Activated CD4-positive, alpha-beta memory T cell treated with anti-CD3 and anti-CD28 coated beads, Interleukin-2, amount 10 ng/mL, durations not matched to agents 7 days and 5 days (primary cell): ENCODE measurements around the gene WDFY1. TPM values are rescaled to one million over a fixed set of nuclear protein-coding genes. Genes with fewer than 3 reads are reported as not detected.
A peak's percentile ranks its signal among the peaks of the same experiment; 100 is the strongest.

Source experiments
- CTCF ChIA-PET: fragments of 350-600 bp; sonication (Branson Sonifier 250); formaldehyde crosslinking; loops from one replicate; lab custom pipeline; 2021; ENCODE audit warnings: antibody characterized with exemption, inconsistent platforms; lab: Charles Lee
- POLR2A ChIA-PET: fragments of 350-600 bp; sonication (Branson Sonifier 250); formaldehyde crosslinking; loops from one replicate; lab custom pipeline; 2021; ENCODE audit warnings: antibody characterized with exemption; lab: Charles Lee
- DNase-seq: peaks from one replicate; pipeline ENCODE4 v3.0.0-alpha.2; 2020
- H3K27ac Mint-ChIP-seq: one replicate; pipeline ENCODE4 v1.8.0; 2021; ENCODE audit warnings: mild to moderate bottlenecking, mixed read lengths
- H3K27me3 Mint-ChIP-seq: one replicate; pipeline ENCODE4 v1.8.0; 2021; ENCODE audit warnings: mixed read lengths
- H3K36me3 Mint-ChIP-seq: one replicate; pipeline ENCODE4 v1.8.0; 2021; ENCODE audit warnings: low read depth, mixed read lengths
- H3K4me1 Mint-ChIP-seq: one replicate; pipeline ENCODE4 v1.8.0; 2021; ENCODE audit warnings: mixed read lengths
- H3K4me3 Mint-ChIP-seq: one replicate; pipeline ENCODE4 v1.8.0; 2021; ENCODE audit warnings: mild to moderate bottlenecking, mixed read lengths
- H3K9me3 Mint-ChIP-seq: one replicate; pipeline ENCODE4 v1.8.0; 2021; ENCODE audit warnings: mixed read lengths
- total RNA-seq, 2 experiments: library from RNA; stranded (reverse); gene quantifications; one replicate each; pipeline ENCODE4 v1.2.3, GENCODE V29; 2021

Gene WDFY1
- total RNA-seq, 2 experiments from 2014 or later, result 66.2 to 70.9 TPM

DNA sequence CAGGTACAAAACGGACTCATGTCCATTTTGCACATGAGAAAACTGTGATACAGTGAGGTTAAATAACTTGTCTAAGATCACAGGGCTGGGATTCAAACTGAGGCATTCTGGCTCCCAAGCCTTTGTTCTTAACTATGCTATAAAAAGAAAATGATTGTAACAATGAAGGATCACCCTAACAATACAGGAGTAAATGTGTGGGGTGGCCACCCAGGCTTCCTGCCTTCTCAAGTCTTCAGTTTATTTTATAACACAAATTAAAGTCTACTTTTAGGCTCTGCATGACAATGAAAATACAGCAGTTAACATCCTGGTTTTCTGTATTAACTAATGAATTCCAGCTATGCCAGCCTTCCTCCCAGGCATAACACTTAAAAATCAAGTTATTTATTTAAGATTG is 7.6 kb downstream of the WDFY1 start:
- H3K27me3 Mint-ChIP-seq, result no peaks in the 10 kb centered on the region
- H3K4me1 Mint-ChIP-seq, result peaks cover 77% of the 10 kb centered on the region
- H3K4me3 Mint-ChIP-seq, result no peak overlapping the region
- H3K36me3 Mint-ChIP-seq, result peaks cover 46% of the 10 kb centered on the region
- H3K27ac Mint-ChIP-seq, result no peak overlapping the region
- peaks cover 7% of the 10 kb centered on the region for H3K9me3 Mint-ChIP-seq
- CTCF ChIA-PET, result interaction anchor here (2.0 kb wide), 1 partner anchor 33 kb away, joined by 12 read pairs; no protein-coding TSS in a partner anchor
- POLR2A ChIA-PET, result interaction anchor here (1.2 to 2.7 kb wide), 2 partner anchors 12 to 100 kb away, joined by 4 to 6 read pairs; partner anchors contain the start of gene AP1S3
- no peak for DNase-seq

- ChIA-PET CTCF (no interaction called here), POLR2A (interaction anchor here (1.7 to 2.7 kb wide), 3 partner anchors 8 to 99 kb away, joined by 4 to 14 read pairs (median 6); partner anchors contain the start of genes AP1S3 and WDFY1)
- no peak for DNase-seq
- peaks cover 7% of the 10 kb centered on the region for H3K9me3 Mint-ChIP-seq
- H3K27ac Mint-ChIP-seq, result peak overlapping the region; percentile 62
- peak overlapping the region; percentile 7 for H3K4me3 Mint-ChIP-seq
- peaks cover 45% of the 10 kb centered on the region for H3K36me3 Mint-ChIP-seq
- H3K27me3 Mint-ChIP-seq, result no peaks in the 10 kb centered on the region
- peaks cover 77% of the 10 kb centered on the region for H3K4me1 Mint-ChIP-seq
These were observed 8.2 kb downstream of the WDFY1 start for GRCh38 chr2:223936862-223937326.

DNA sequence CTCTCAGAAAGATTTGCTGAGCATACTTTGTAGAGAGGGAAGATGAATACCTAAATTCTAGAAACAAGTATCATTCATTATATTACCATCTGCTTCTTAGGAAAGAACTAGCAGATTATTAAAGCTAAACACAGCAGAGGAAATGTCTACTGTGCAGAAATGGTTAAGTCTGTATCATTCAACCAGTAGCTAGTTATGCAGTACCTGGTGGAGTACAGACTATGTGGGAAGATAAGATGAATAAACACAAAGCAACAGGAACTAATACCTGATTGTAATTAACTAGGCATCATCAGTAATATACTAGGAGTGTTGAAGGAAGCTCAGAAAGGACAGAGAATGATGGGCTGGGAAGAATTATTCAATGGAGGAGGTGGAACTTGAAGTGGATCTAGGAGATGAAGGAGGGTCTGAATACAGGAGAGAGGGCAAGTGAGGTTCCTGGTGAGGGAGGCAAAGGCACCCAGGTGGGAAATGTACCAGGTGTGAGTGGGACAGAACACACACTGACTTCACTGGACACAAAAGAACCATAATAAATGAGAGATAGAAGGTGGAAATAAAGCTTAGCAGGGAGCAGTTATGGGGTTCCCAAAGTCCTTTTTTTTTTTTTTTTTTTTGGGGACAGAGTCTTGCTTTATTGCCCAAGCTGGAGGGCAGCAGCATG is 9.5 kb downstream of the WDFY1 start:
- no peak for DNase-seq
- Mint-ChIP-seq H3K27ac (peak overlapping the region; percentile 2), H3K4me1 (peaks cover 75% of the 10 kb centered on the region), H3K36me3 (peaks cover 37% of the 10 kb centered on the region), H3K4me3 (no peak overlapping the region), H3K9me3 (peaks cover 5% of the 10 kb centered on the region), H3K27me3 (no peaks in the 10 kb centered on the region)
- ChIA-PET POLR2A (interaction anchor here (0.7 to 2.7 kb wide), 5 partner anchors 9 to 1882 kb away, joined by 3 to 14 read pairs (median 4); partner anchors contain the start of genes AP1S3, MRPL44 and WDFY1), CTCF (interaction anchor here (0.6 to 1.1 kb wide), 4 partner anchors 10 to 72 kb away, joined by 3 read pairs; no protein-coding TSS in a partner anchor)

- Mint-ChIP-seq H3K27me3 (no peaks in the 10 kb centered on the region), H3K36me3 (peaks cover 32% of the 10 kb centered on the region), H3K4me3 (no peak overlapping the region), H3K27ac (no peak overlapping the region), H3K4me1 (peaks cover 81% of the 10 kb centered on the region), H3K9me3 (peaks cover 5% of the 10 kb centered on the region)
- DNase-seq, result no peak
- ChIA-PET POLR2A (interaction anchor here (1.7 to 2.7 kb wide), 3 partner anchors 10 to 97 kb away, joined by 4 to 14 read pairs (median 6); partner anchors contain the start of genes AP1S3 and WDFY1), CTCF (interaction anchor here (1.0 to 1.1 kb wide), 2 partner anchors 32 to 35 kb away, joined by 3 read pairs; no protein-coding TSS in a partner anchor)
These were observed 10.3 kb downstream of the WDFY1 start for GRCh38 chr2:223934870-223935269.

DNA sequence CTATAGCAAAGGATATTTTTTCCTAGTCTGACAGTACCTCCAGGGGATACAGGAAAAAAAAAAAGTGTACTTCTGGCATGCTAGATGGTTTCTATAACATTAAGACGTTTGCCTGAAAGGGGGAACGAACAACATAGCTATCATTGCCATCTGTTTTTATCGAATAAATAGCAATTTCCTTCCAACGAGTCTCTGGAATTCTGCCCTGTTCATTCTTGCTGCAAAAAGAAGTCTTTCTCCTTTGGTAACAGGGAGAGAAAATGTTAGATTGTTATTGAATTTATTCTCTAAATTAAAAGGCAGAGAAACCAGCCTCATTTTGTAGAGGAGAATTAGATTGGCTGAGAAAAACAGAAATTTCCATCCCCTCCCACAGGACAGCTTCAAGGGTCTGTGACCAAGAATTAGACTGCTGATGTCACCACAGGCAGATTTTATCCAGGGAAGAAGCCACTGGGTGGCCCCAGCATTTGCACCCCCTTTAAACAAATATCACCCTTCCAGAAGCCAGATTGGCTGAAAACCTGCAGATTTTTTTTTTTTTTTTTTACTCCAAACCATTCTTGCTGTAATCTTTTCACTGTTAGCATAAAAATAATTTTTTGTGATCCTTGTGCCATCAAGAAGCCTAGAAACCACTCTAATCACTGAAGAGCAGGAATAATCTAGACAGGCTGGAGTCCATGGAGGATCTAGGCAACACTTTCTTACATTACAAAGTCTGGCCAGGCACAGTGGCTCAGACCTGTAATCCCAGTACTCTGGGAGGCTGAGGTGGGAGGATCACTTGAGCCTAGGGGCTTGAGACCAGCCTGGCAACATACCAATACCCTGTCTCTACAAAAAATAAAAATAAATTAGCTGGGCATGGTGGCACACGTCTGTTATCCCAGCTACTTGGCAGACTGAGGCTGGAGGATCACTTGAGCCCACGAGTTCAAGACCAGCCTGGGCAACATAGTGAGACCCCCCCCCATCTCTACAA is 12.0 kb downstream of the WDFY1 start:
- POLR2A ChIA-PET, result interaction anchor here (1.2 kb wide), 1 partner anchor 8 kb away, joined by 3 read pairs; no protein-coding TSS in a partner anchor
- Mint-ChIP-seq H3K4me3 (no peak overlapping the region), H3K27me3 (no peaks in the 10 kb centered on the region), H3K9me3 (no peaks in the 10 kb centered on the region), H3K27ac (no peak overlapping the region), H3K36me3 (peaks cover 23% of the 10 kb centered on the region), H3K4me1 (peaks cover 78% of the 10 kb centered on the region)
- CTCF ChIA-PET, result no interaction called here
- DNase-seq, result no peak

DNA sequence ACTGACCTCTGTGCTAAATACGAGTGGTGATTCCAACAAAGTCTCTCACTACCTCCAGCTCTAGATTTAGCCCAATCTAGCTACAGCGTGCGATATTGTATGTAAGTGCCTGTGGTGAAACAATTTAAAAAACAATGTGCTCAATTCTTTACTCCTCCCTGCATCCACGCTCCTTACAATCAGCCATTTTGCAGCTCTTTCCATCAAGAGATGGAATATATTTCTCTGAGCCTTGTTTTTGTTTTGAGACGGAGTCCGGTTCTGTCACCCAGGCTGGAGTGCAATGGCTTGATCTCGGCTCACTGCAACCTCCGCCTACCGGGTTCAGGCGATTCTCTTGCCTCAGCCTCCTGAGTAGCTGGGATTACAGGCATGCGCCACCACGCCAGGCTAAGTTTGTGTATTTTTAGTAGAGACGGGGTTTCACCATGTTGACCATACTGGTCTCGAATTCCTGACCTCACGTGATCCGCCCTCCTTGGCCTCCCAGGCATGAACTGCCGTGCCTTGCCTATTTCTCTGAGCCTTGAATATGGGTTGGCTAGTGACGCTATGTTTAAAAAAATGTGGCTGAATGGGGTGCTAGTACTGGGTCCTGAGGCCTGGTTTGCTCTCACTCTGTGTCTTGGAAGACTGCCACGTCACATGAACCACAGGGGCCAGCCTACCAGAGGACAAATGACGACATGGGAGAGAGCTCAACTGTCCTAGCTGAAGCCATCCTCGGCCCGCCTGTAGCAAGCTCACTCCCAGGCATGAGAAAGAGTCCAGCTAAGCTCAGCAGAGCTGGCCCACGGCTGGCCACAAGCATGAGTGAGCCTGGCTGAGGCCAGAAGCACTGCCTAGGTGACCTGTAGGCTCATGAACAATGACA is 14.8 kb downstream of the WDFY1 start:
- Mint-ChIP-seq H3K27me3 (no peaks in the 10 kb centered on the region), H3K27ac (peak overlapping the region; percentile 66), H3K36me3 (peaks cover 32% of the 10 kb centered on the region), H3K9me3 (no peaks in the 10 kb centered on the region), H3K4me1 (peaks cover 57% of the 10 kb centered on the region), H3K4me3 (no peak overlapping the region)
- ChIA-PET POLR2A (interaction anchor here (0.9 to 1.7 kb wide), 5 partner anchors 11 to 68 kb away, joined by 3 to 16 read pairs (median 5); partner anchors contain the start of gene WDFY1), CTCF (no interaction called here)
- DNase-seq, result no peak

DNA sequence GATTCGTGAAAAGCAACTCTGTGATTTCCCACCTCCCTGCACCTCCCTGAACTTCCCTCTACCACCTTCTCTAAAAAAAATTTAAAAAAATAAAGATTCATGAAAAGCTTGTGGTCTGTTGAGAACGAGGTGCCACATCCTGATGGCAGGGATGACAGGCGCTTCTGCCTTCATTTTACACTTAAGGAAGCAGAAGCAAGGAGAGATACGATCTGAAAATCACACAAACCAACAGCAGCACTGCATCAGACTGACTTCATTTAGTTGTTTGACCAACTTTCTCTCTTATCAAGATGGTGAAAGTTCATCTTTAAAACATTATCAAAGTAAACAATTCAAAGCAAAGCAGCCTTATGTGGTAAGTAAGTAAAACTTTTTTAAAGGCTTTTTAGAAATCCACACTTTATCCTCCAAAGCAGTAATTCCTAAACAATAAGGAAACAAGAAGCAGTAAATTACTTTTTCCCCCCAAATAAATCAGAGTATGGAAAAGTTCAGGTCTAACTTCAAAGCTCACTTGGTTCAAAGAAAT is 15.5 kb downstream of the WDFY1 start:
- Mint-ChIP-seq H3K27ac (peak overlapping the region; percentile 66), H3K36me3 (peaks cover 28% of the 10 kb centered on the region), H3K9me3 (no peaks in the 10 kb centered on the region), H3K4me1 (peaks cover 50% of the 10 kb centered on the region), H3K4me3 (no peak overlapping the region), H3K27me3 (no peaks in the 10 kb centered on the region)
- DNase-seq, result peak; percentile 58
- CTCF ChIA-PET, result interaction anchor here (0.6 to 1.3 kb wide), 2 partner anchors 15 to 60 kb away, joined by 3 to 4 read pairs; partner anchors contain the start of gene WDFY1
- POLR2A ChIA-PET, result interaction anchor here (0.9 to 1.7 kb wide), 6 partner anchors 11 to 68 kb away, joined by 3 to 16 read pairs (median 4); partner anchors contain the start of gene WDFY1

- H3K9me3 Mint-ChIP-seq, result no peaks in the 10 kb centered on the region
- H3K27ac Mint-ChIP-seq, result no peak overlapping the region
- peaks cover 42% of the 10 kb centered on the region for H3K4me1 Mint-ChIP-seq
These were observed 16.8 kb downstream of the WDFY1 start for GRCh38 chr2:223928113-223929006.

DNA sequence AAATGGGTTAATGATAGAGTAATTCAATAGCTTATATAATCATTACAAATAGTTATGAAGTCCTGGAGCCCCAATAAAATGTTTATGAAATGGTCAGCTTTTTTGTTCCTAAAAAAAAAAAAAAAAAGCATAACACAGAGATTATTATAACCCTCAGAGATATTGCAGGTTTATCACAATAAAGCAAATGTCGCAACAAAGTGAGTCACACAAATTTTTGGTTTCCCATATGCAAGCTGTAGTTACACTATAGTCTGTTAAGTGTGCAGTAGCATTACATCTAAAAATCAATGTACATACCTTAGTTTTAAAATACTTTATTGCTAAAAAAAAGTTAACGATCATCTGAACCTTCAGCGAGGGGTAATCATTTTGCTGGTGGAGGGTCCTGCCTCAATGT is 20.0 kb downstream of the WDFY1 start:
- Mint-ChIP-seq H3K4me1 (peaks cover 39% of the 10 kb centered on the region), H3K27me3 (no peaks in the 10 kb centered on the region), H3K9me3 (no peaks in the 10 kb centered on the region), H3K36me3 (peaks cover 45% of the 10 kb centered on the region), H3K4me3 (no peak overlapping the region), H3K27ac (no peak overlapping the region)
- ChIA-PET POLR2A (no interaction called here), CTCF (interaction anchor here (0.6 to 1.0 kb wide), 2 partner anchors 16 to 24 kb away, joined by 3 read pairs; no protein-coding TSS in a partner anchor)
- no peak for DNase-seq

More at GRCh38 chr2:223928113-223929006, 16.8 kb downstream of the WDFY1 start:
- no peak for DNase-seq
- POLR2A ChIA-PET, result interaction anchor here (0.6 to 1.7 kb wide), 5 partner anchors 13 to 65 kb away, joined by 3 to 6 read pairs (median 4); no protein-coding TSS in a partner anchor
- H3K27me3 Mint-ChIP-seq, result no peaks in the 10 kb centered on the region
- peaks cover 30% of the 10 kb centered on the region for H3K36me3 Mint-ChIP-seq
- CTCF ChIA-PET, result interaction anchor here (0.6 to 1.3 kb wide), 2 partner anchors 17 to 235 kb away, joined by 4 to 5 read pairs; partner anchors contain the start of gene WDFY1
- H3K4me3 Mint-ChIP-seq, result no peak overlapping the region

DNA sequence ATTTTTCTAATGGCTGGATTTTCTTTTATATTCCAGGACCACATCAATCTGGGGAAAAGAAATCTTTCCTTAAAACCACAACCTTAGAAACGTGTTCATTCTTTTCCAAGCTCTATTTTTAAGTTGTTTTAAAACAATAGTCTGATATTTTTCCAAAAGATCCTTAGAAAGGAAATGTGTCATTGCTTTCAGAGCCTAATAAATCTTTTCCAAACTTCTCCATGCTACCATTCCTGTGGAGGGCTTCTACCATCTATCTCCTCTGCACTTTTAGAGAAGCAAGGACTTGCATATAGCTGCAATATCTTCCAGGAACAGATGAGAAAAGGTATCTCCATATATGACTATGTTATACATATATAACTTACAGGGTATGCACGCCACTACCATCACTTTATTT is 21.2 kb downstream of the WDFY1 start:
- DNase-seq, result no peak
- Mint-ChIP-seq H3K4me3 (no peak overlapping the region), H3K27me3 (no peaks in the 10 kb centered on the region), H3K27ac (no peak overlapping the region), H3K4me1 (peaks cover 27% of the 10 kb centered on the region), H3K36me3 (peaks cover 46% of the 10 kb centered on the region), H3K9me3 (no peaks in the 10 kb centered on the region)
- CTCF ChIA-PET, result interaction anchor here (1.0 kb wide), 1 partner anchor 17 kb away, joined by 3 read pairs; no protein-coding TSS in a partner anchor
- POLR2A ChIA-PET, result no interaction called here
